ENCODE data around the gene ALDH3B2.
"Not testable (repeated sequence)": the region's sequence is repeated elsewhere in the genome, so short reads cannot be mapped to it uniquely, and the experiment has no call there.

DNA sequence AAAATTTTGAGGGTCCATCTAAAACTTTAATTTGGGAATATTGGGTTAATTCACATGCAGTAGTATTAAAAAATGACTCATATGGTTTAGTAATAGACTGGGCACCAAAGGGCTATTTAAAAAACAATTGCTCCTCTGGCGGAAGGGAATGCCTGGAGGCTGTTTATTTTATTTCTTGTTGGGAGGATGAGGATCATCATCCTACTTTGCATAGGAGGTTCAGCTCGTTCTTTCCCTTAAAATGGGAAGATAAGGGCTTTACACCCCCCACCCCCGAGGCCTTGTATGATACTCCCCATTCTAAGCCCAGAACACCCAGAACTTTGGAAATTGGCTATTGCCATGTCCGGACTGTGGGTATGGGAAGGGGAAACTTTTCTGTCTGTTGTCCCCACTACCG lies 29.3 kb upstream of the ALDH3B2 start:
- TF ChIP-seq, protein P1, sequence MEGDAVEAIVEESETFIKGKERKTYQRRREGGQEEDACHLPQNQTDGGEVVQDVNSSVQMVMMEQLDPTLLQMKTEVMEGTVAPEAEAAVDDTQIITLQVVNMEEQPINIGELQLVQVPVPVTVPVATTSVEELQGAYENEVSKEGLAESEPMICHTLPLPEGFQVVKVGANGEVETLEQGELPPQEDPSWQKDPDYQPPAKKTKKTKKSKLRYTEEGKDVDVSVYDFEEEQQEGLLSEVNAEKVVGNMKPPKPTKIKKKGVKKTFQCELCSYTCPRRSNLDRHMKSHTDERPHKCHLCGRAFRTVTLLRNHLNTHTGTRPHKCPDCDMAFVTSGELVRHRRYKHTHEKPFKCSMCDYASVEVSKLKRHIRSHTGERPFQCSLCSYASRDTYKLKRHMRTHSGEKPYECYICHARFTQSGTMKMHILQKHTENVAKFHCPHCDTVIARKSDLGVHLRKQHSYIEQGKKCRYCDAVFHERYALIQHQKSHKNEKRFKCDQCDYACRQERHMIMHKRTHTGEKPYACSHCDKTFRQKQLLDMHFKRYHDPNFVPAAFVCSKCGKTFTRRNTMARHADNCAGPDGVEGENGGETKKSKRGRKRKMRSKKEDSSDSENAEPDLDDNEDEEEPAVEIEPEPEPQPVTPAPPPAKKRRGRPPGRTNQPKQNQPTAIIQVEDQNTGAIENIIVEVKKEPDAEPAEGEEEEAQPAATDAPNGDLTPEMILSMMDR (IDR thresholded peaks at IDR 0.05) = not testable (repeated sequence)
- TF ChIP-seq POLR2A, POLR2AphosphoS5 (IDR thresholded peaks at IDR 0.05): not testable (repeated sequence)
